HG03159 (cell line): ENCODE results near the gene PPP1CC.
A peak's percentile ranks its signal among the peaks of the same experiment; 100 is the strongest.
"Not testable (repeated sequence)": the region's sequence is repeated elsewhere in the genome, so short reads cannot be mapped to it uniquely, and the experiment has no call there.

Experiments used
- ATAC-seq: cut with Tn5 transposase; IDR thresholded peaks from one replicate; pipeline ENCODE4 v1.9.1; 2021; ENCODE audit warnings: mild to moderate bottlenecking, moderate library complexity; ENCODE audit not compliant: unreplicated experiment

The PPP1CC gene

DNA sequence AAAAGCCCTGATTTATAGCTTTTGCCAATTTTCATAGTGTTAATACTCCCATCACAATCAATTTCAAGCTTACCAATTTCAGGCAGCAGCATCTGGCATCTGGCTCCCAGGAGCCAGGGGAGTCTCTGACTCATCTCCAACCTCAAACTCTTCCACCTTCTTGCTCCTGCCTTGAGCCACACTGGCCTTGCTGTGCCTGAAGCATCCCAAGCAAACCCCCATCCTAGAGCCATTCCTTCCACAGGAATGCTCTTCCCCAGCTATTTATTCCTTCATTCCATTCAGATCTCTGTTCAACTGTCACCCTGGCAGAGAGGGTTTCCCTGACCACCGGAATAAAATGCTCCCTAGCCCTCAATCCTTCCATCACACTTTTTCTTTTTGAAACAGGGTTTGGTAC, 13.9 kb upstream of the PPP1CC start:
- no peak for ATAC-seq

- no peak for ATAC-seq
Measured at GRCh38 chr12:110754101-110754793, 11.6 kb upstream of the PPP1CC start.

GRCh38 chr12:110750784-110751461, 8.2 kb upstream of the PPP1CC start:
- no peak for ATAC-seq

GRCh38 chr12:110746550-110746949, 3.9 kb upstream of the PPP1CC start:
- ATAC-seq = no peak

- no peak for ATAC-seq
Measured at GRCh38 chr12:110745542-110746284, 3.0 kb upstream of the PPP1CC start.

- no peak for ATAC-seq
Measured at GRCh38 chr12:110744601-110745264, 2.0 kb upstream of the PPP1CC start.

DNA sequence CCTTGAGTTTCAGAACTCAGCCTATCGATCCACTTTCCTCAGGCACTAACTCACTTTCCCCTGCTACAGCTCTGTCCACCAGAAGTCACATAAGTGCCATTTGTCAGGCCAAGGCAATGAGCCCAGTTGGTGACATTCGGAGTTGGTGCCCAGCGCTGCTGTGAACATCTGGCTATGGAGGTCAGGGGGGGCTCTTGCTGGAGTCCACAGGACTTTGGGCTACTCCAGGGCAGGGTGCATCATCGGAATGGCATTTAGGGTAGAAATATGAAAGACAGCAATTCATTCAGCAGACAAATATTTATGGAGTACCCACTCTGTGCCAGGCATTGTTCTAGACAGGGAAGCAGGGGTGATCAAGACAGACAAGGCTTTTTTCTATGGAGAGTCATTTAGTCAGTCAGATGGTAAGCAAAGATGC, 1.5 kb upstream of the PPP1CC start:
- ATAC-seq = no peak

GRCh38 chr12:110743571-110744093, 941 bp upstream of the PPP1CC start:
- ATAC-seq = no peak

DNA sequence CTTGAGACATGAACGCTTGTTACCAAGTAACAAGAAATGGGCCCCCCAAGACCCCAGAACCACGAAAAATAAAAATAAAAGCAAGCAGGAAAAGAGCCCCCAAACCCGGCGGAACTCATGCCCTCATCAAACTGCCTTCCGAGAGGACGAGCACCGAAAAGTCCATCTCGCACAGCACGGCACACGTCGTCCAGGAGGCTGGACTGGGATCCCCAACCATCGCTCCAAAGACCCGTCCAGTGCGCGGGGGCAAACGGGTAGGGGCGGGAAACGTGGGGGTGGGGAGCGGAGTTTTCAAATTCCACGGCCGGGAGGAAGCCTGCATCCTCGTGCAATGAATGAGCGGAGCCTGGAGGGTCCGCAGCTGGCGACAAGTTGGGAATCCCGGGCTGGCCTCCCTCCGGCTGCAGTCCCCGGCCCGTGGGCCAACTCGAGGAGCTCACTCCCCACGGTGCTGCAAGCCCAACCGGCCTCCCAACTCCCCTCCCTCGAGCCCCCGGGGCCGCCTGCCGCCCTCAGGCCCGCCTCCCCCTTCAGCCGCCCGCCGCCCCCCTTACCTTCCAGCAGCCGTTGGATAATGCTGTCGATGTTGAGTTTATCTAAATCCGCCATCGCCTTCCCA, 484 bp downstream of the PPP1CC start:
- ATAC-seq = peak; percentile 24

DNA sequence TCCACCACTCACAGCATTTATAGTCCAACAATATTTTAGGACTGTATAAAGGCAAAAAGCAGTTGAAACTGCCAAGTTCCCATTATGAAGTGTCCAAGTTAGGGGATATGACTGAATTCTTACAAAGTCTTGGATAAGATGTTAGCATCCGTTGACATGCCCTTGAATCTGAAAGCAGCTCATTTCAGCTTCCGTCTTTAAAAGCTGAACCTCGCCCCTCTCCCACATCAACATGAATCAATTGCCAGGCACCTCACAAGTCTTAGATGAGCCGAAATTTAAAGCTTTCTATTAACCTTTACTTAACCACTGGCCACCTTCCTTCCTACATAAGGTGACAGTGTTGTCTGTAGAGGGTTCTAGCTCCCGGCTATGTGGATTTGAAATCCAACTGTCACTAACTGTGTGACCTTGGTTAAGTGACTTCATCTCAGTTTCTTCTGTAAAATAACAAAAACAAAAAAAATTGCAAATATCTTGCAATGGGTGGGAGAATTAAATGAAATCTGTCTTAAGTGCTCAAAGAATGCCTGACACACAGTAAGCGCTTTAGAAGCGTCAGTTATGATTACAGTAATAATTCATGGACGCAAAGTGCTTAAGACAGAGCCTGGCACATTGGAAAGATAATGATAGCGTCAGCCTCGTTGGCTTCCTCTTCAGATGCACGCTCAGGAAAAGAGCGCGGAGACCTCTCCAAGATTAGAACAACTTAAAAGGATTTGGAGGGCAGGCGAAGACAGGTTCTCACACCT, 1.2 kb downstream of the PPP1CC start:
- no peak for ATAC-seq

DNA sequence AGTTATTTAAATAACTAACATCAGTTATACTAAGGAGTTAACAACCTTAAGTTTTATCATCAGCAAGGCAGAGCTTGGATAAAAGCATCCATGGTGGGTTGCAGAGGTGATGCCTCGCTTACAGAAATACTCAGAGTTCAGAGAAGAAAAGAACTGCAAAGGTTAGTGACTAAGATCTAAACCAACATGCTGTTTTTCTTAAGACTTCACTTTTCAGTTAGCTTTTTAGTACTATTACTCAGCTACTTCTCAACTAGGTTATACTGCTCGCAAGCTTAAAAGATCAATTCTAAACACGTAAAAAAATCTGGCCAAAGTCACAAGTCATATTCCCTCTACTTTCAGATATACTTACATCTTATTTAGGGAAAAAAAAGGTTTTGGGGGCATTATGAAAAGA, 2.8 kb downstream of the PPP1CC start:
- no peak for ATAC-seq

- no peak for ATAC-seq
Measured at GRCh38 chr12:110739488-110739887, 3.2 kb downstream of the PPP1CC start.

DNA sequence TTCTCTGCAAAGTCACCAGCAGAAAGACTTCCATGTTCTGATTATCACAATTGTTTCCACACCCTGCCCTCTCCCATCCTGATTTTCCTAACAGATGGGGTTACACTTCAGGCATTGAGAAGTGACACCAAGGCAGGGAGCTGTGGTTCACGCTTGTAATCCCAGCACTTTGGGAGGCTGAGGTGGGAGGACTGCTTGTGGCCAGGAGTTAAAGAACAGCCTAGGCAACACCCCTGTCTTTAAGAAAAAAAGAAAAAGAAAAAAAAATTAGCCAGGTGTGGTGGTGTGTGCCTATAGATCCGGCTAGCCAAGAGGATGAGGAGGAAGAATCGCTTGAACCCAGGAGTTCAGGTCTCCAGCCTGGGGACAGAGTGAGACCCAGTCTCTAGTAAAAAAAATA, 5.2 kb downstream of the PPP1CC start:
- no peak for ATAC-seq

GRCh38 chr12:110737016-110737415, 5.7 kb downstream of the PPP1CC start:
- not testable (repeated sequence) for ATAC-seq

GRCh38 chr12:110733900-110734299, 8.8 kb downstream of the PPP1CC start:
- ATAC-seq = no peak

DNA sequence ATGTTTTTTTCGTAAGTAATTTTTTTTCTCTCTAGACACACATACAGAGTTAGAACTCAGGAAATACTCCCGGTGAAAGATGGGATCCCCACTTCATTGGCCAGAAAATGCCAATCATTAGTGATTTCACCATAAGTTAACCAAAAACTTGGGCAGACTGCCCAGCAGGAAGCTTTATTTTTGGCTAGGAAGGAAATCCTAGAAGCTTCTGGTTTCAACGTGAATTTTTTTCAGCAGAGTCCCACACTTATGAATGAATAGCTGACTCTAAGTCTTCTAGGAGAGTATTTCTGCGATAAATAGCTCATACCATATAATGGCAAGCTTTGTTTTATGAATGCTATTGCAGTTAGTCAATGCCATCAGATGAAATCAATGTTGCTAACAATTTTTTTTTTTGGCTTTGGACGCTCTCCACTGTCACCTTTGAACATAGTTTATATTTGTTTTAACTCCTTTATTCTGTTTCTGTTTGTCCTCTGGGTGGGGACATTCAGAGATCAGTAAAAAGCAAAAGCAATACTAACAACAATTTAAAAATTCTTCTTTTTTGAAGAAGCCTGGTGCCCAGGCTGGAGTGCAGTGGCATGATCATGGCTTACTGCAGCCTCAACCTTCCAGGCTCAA, 9.5 kb downstream of the PPP1CC start:
- ATAC-seq = no peak

- ATAC-seq = no peak
Measured at GRCh38 chr12:110732572-110732971, 10.1 kb downstream of the PPP1CC start.

GRCh38 chr12:110731479-110731878, 11.2 kb downstream of the PPP1CC start:
- no peak for ATAC-seq

DNA sequence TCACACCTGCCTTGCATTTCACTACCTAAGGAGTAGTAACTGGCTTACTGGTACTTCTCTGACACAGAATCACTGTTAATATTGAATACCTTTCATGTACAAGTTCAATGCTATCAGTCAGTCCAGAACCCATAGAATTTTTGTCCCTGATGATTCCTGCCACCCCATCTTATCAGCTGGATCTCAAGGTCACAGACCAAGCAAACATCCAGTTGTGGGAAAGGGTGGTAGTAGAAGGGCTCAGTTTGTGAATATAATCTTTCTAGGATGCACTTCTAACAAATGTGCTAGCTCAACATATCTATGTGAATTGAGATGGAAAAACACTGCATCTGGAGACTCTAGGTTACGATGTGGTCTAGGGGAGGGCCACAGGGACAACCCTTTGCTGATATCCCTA, 14.1 kb downstream of the PPP1CC start:
- no peak for ATAC-seq
